K562 (cell line): Measurements from ENCODE around the gene SPATA33. TPM values are rescaled to one million over a fixed set of nuclear protein-coding genes. Genes with fewer than 3 reads are reported as not detected.

Experiments used
- AFF4 ChIP-seq: sonication (generic); formaldehyde crosslinking; IDR thresholded peaks from 2 replicates; pipeline ENCODE4 v1.8.0; 2023; ENCODE audit warnings: mild to moderate bottlenecking, missing genetic modification reagents
- ATF7 ChIP-seq: fragments of 450-650 bp; IDR thresholded peaks from 2 replicates; pipeline ENCODE4 v1.7.1; 2014; ENCODE audit warnings: mild to moderate bottlenecking, moderate library complexity
- BHLHE40 ChIP-seq: IDR thresholded peaks from 2 replicates; pipeline ENCODE4 v1.6.1; 2011; ENCODE audit warnings: low read length, improper control_type of control experiment
- CTCF ChIP-seq, 3 experiments: IDR thresholded peaks in 2 of 3; conservative IDR thresholded peaks in 1 of 3; 2 replicates each; pipeline ENCODE4 v1.5.1; 2011 to 2012; ENCODE audit warnings: low read length in 3 of 3, mild to moderate bottlenecking in 3 of 3, control low read depth in 2 of 3, improper control_type of control experiment in 1 of 3, inconsistent platforms in 1 of 3, low read depth in 1 of 3, mixed read lengths in 1 of 3, moderate library complexity in 1 of 3; ENCODE audit not compliant: insufficient read depth in 2 of 3
- ELF1 ChIP-seq: fragments of 200-800 bp; sonication (Bioruptor generic); IDR thresholded peaks from 2 replicates; pipeline ENCODE4 v1.6.1; 2016; ENCODE audit warnings: missing genetic modification characterization, missing compliant biosample characterization
- KAT2B ChIP-seq: IDR thresholded peaks from one replicate; pipeline ENCODE4 v1.6.1; 2012; ENCODE audit warnings: low read depth, mild to moderate bottlenecking, control low read depth, inconsistent platforms, low read length, moderate library complexity
- MEIS2 ChIP-seq: fragments of 450-650 bp; IDR thresholded peaks from 2 replicates; pipeline ENCODE4 v1.6.1; 2014; ENCODE audit warnings: mild to moderate bottlenecking; ENCODE audit not compliant: partially characterized antibody
- MITF ChIP-seq: IDR thresholded peaks from 2 replicates; pipeline ENCODE4 v1.6.1; 2014; ENCODE audit warnings: antibody characterized with exemption
- NR2F6 ChIP-seq: fragments of 450-650 bp; formaldehyde crosslinking; IDR thresholded peaks from 2 replicates; pipeline ENCODE4 v1.4.0; 2020; ENCODE audit warnings: mild to moderate bottlenecking
- OTX1 ChIP-seq: fragments of 450-650 bp; formaldehyde crosslinking; IDR thresholded peaks from 2 replicates; pipeline ENCODE4 v1.4.0; 2022; ENCODE audit warnings: mild to moderate bottlenecking
- PTRF ChIP-seq: fragments of 450-650 bp; IDR thresholded peaks from 2 replicates; pipeline ENCODE4 v1.6.1; 2016; ENCODE audit warnings: mild to moderate bottlenecking, missing genetic modification characterization, missing compliant biosample characterization
- SMAD4 ChIP-seq: fragments of 250-450 bp; sonication (Bioruptor Pico); conservative IDR thresholded peaks from 2 replicates; pipeline ENCODE4 v1.8.0; 2021; ENCODE audit warnings: inconsistent platforms, mild to moderate bottlenecking, moderate library complexity
- TARDBP ChIP-seq: fragments of 450-650 bp; IDR thresholded peaks from 2 replicates; pipeline ENCODE4 v1.6.1; 2016
- TOE1 ChIP-seq, 2 experiments: fragments of 450-650 bp in 1 of 2; sonication (generic) in 1 of 2; formaldehyde crosslinking in 1 of 2; IDR thresholded peaks; 2 replicates each; pipeline versions ENCODE4 v1.7.1 to v1.8.0; 2016 to 2022; ENCODE audit warnings: borderline replicate concordance in 2 of 2, mild to moderate bottlenecking in 2 of 2, antibody characterized with exemption in 1 of 2, inconsistent platforms in 1 of 2, low read depth in 1 of 2, missing genetic modification reagents in 1 of 2, moderate library complexity in 1 of 2
- ZNF311 ChIP-seq: fragments of 250-450 bp; sonication (Bioruptor Pico); IDR thresholded peaks from 2 replicates; pipeline ENCODE4 v1.4.0; 2020; ENCODE audit warnings: mild to moderate bottlenecking, moderate library complexity
- polyA plus RNA-seq, 8 experiments: library from polyadenylated mRNA; depleted of rRNA in 4 of 8; stranded (reverse) in 5 of 8; unstranded in 3 of 8; fragments of >200 nt; fragmentation: Nextera tagmentation in 2 of 8; fragmentation: Illumina TruSeq in 1 of 8; extraction: Ambion mirVana in 2 of 8; extraction: Trizol in 1 of 8; gene quantifications; 2 replicates each; pipeline versions ENCODE4 v1.2.1 to v1.2.3, GENCODE V29; 2011 to 2014; ENCODE audit warnings: inconsistent platforms in 1 of 8, missing spikeins in 1 of 8
- total RNA-seq, 7 experiments: library from RNA; depleted of rRNA in 6 of 7; stranded (reverse); fragments of >200 nt in 6 of 7; fragmentation: Illumina TruSeq in 2 of 7; extraction: Trizol in 2 of 7; gene quantifications; 2 replicates each; pipeline versions ENCODE4 v1.2.1 to v1.2.3, GENCODE V29; 2011 to 2021; ENCODE audit warnings: low replicate concordance in 1 of 7
- TF ChIP-seq, protein P1 (sequence below): fragments of 450-650 bp; formaldehyde crosslinking; IDR thresholded peaks from 2 replicates; pipeline ENCODE4 v1.4.0; 2020; ENCODE audit warnings: mild to moderate bottlenecking, moderate library complexity
- TF ChIP-seq, protein P2 (sequence below), 2 experiments: IDR thresholded peaks; 2 replicates each; pipeline ENCODE4 v1.6.1; 2011; ENCODE audit warnings: borderline replicate concordance in 1 of 2, control low read depth in 1 of 2, low read depth in 1 of 2, low read length in 1 of 2, mild to moderate bottlenecking in 1 of 2, mixed read lengths in 1 of 2, moderate library complexity in 1 of 2; ENCODE audit not compliant: insufficient read depth in 1 of 2, insufficient read length in 1 of 2, poor library complexity in 1 of 2, severe bottlenecking in 1 of 2; ENCODE audit errors: extremely low read depth in 1 of 2

SPATA33 gene
- total and polyA plus RNA-seq, 9 of the 15 experiments (the other 6 are each of a cell fraction or from before 2014, with no cell fraction given) = 4.0 to 20.0 (median 11.8) TPM

DNA sequence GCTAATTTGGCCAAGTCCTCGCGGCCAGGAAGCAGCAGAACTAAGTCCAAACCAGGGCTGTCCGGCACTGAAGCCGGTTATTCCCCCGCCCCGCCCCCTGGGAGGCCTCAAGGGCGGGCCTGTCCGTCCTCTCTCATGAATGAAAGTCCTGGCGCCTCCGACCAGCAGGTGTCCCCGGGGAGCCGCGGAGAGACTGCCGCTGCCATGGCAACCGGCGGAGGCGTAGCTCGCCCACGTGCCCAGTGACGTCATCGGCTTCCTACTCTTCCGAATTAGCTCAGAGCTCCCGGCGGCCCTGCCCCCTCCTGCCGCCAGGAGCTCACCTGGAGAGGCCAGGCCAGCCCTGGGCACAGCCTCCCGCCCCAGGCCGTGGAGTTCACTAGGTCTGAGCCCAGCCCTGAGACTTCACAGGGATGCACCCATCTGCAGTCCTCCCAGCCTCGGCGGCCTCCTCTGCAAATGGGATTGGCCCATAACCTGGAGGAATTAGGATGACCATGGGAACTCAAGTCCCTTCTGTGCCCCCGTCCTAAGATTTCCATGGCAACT, 42.5 kb downstream of the SPATA33 start (continued):
- TF ChIP-seq TARDBP = peak; percentile 85; the same call in 1 of the 2 replicates
- peak; percentile 97 for TF ChIP-seq BHLHE40
- peak; percentile 30; the same call in 1 of the 2 replicates for TF ChIP-seq SMAD4 (CRISPR knock-in tag)
- peak; percentile 31 for TF ChIP-seq MEIS2
- no peak for TF ChIP-seq NR2F6 (CRISPR knock-in tag)
- TF ChIP-seq, protein P1, sequence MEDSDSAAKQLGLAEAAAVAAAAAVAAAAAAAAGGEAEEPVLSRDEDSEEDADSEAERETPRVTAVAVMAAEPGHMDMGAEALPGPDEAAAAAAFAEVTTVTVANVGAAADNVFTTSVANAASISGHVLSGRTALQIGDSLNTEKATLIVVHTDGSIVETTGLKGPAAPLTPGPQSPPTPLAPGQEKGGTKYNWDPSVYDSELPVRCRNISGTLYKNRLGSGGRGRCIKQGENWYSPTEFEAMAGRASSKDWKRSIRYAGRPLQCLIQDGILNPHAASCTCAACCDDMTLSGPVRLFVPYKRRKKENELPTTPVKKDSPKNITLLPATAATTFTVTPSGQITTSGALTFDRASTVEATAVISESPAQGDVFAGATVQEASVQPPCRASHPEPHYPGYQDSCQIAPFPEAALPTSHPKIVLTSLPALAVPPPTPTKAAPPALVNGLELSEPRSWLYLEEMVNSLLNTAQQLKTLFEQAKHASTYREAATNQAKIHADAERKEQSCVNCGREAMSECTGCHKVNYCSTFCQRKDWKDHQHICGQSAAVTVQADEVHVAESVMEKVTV (CRISPR knock-in tag) = peak; percentile 64
- TF ChIP-seq OTX1 (CRISPR knock-in tag) = no peak
- peak; percentile 74; the same call in 1 of the 2 replicates for TF ChIP-seq MITF
- TF ChIP-seq CTCF (IDR thresholded peaks at IDR 0.05 in 2 of 3, conservative IDR thresholded peaks at IDR 0.05 in 1 of 3; ENCODE audit: insufficient read depth in 2 of 3, low read depth in 1 of 3, low read length in 3 of 3) = peak; percentile 86 to 96 (median 88)
- no peak for TF ChIP-seq PTRF (tag)
- TF ChIP-seq ELF1 = peak; percentile 59
- no peak for TF ChIP-seq KAT2B
- TF ChIP-seq ZNF311 (CRISPR knock-in tag) = 0 out of 2 replicates have a peak, but pooled peaks have one; percentile 45
- TF ChIP-seq AFF4 (CRISPR knock-in tag) = no peak
- TF ChIP-seq, protein P2, sequence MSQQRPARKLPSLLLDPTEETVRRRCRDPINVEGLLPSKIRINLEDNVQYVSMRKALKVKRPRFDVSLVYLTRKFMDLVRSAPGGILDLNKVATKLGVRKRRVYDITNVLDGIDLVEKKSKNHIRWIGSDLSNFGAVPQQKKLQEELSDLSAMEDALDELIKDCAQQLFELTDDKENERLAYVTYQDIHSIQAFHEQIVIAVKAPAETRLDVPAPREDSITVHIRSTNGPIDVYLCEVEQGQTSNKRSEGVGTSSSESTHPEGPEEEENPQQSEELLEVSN (IDR thresholded peaks at IDR 0.05; ENCODE audit: borderline replicate concordance in 1 of 2, extremely low read depth in 1 of 2, insufficient read depth in 1 of 2, insufficient read length in 1 of 2, low read depth in 1 of 2, low read length in 1 of 2, poor library complexity in 1 of 2, severe bottlenecking in 1 of 2) = peak in 1 of 2 experiments; percentile 3
- peak; percentile 43; the same call in 1 of the 2 replicates for TF ChIP-seq TOE1 (IDR thresholded peaks at IDR 0.05; ENCODE audit: borderline replicate concordance)
- TF ChIP-seq TOE1 (CRISPR knock-in tag; IDR thresholded peaks at IDR 0.05; ENCODE audit: borderline replicate concordance, low read depth) = no peak
- TF ChIP-seq ATF7 = peak; percentile 100
